Vagina (tissue), 2 donors: Measurements from ENCODE around the gene CFAP221. TPM values are rescaled to one million over a fixed set of nuclear protein-coding genes. Genes with fewer than 3 reads are reported as not detected.

Experiments
- DNase-seq, 2 donors: peaks; one replicate each; pipeline ENCODE4 v3.0.0-alpha.2; 2017; ENCODE audit errors: extremely low spot score in 2 of 2
- H3K27ac ChIP-seq: fragments of 200-600 bp; sonication (generic); one replicate; pipeline ENCODE4 v1.5.1; 2019
- H3K27me3 ChIP-seq: fragments of 200-600 bp; sonication (generic); one replicate; pipeline ENCODE4 v1.5.1; 2019
- H3K36me3 ChIP-seq, 2 donors: fragments of 200-600 bp; sonication (generic); one replicate each; pipeline ENCODE4 v1.5.1; 2017 to 2019
- H3K4me1 ChIP-seq: fragments of 200-600 bp; sonication (generic); one replicate; pipeline ENCODE4 v1.5.1; 2019
- H3K4me3 ChIP-seq, 2 donors: fragments of 200-600 bp; sonication (generic); 1 replicate in 1 of 2; 2 replicates in 1 of 2; pipeline ENCODE4 v1.5.1; 2016 to 2019
- H3K9me3 ChIP-seq: fragments of 200-600 bp; sonication (generic); one replicate; pipeline ENCODE4 v1.5.1; 2019
- CTCF ChIP-seq, 3 experiments: fragments of 450-650 bp in 2 of 3; fragments of 200-600 bp in 1 of 3; sonication (generic) in 1 of 3; IDR thresholded peaks; one replicate each; pipeline ENCODE4 v1.5.1; 2017 to 2019; ENCODE audit warnings: antibody characterized with exemption in 3 of 3, mild to moderate bottlenecking in 2 of 3, moderate library complexity in 2 of 3
- POLR2A ChIP-seq, 2 donors: fragments of 450-650 bp; IDR thresholded peaks; one replicate each; pipeline ENCODE4 v1.6.1; 2017; ENCODE audit warnings: antibody characterized with exemption in 2 of 2, mild to moderate bottlenecking in 2 of 2, moderate library complexity in 2 of 2
- POLR2AphosphoS5 ChIP-seq, 2 donors: sonication (generic); formaldehyde crosslinking; IDR thresholded peaks; one replicate each; pipeline ENCODE4 v1.9.0; 2017; ENCODE audit warnings: antibody characterized with exemption in 2 of 2, mild to moderate bottlenecking in 2 of 2, low read depth in 1 of 2; ENCODE audit not compliant: insufficient read depth in 1 of 2
- intact Hi-C: fragments of 100-400 bp; cut with DNase I; formaldehyde crosslinking; loops from one replicate; pipeline ENCODE4 v1.15.1; 2023
- total RNA-seq: library from RNA; depleted of rRNA; stranded (reverse); fragments of >200 nt; gene quantifications from one replicate; pipeline ENCODE4 v1.2.3, GENCODE V29; 2016

The CFAP221 gene
- total RNA-seq, 1 donor from 2014 or later = 3.9 TPM

DNA sequence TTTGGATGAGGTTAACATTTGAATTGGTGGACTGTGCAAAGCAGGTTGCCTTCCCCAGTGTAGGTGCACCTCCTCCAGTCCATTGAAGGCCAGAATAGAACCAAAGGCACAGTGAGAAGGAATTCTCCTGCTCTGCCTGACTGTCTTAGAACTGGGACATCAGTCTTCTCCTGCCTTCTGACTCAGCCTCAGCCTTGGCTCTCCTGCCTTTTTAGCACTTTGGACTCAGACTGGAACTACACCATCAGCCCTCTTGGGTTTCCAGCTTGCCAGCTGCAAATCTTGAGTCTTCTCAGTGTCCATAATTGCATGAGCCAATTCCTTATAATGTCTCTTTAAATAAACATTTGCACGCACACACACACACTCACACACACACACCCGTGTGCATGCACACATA lies 126.8 kb downstream of the CFAP221 start:
- DNase-seq = no peak
- no peaks in the 10 kb centered on the region for H3K36me3 ChIP-seq
- H3K27ac ChIP-seq = no peak overlapping the region
- H3K27me3 ChIP-seq = no peaks in the 10 kb centered on the region
- intact Hi-C loops = no loop called here
- H3K4me1 ChIP-seq = no peaks in the 10 kb centered on the region
- no peaks in the 10 kb centered on the region for H3K9me3 ChIP-seq
- TF ChIP-seq POLR2AphosphoS5 (IDR thresholded peaks at IDR 0.05; ENCODE audit: insufficient read depth in 1 of 2, low read depth in 1 of 2) (no peak), POLR2A (IDR thresholded peaks at IDR 0.05) (no peak), CTCF (IDR thresholded peaks at IDR 0.05) (no peak)
- H3K4me3 ChIP-seq = no peak overlapping the region

- H3K36me3 ChIP-seq = no peaks in the 10 kb centered on the region
- DNase-seq = peak in 1 of 2 donors; percentile 52
- TF ChIP-seq CTCF (IDR thresholded peaks at IDR 0.05) = no peak
- no peak for TF ChIP-seq POLR2AphosphoS5 (IDR thresholded peaks at IDR 0.05; ENCODE audit: insufficient read depth in 1 of 2, low read depth in 1 of 2)
- no peak for TF ChIP-seq POLR2A (IDR thresholded peaks at IDR 0.05)
Measured at GRCh38 chr2:119671752-119672151, 127.5 kb downstream of the CFAP221 start.

GRCh38 chr2:119672161-119672862 lies 128.1 kb downstream of the CFAP221 start:
- TF ChIP-seq CTCF (IDR thresholded peaks at IDR 0.05) = no peak
- TF ChIP-seq POLR2A (IDR thresholded peaks at IDR 0.05) = no peak
- no peak for TF ChIP-seq POLR2AphosphoS5 (IDR thresholded peaks at IDR 0.05; ENCODE audit: insufficient read depth in 1 of 2, low read depth in 1 of 2)
- H3K27ac ChIP-seq = no peak overlapping the region
- no peaks in the 10 kb centered on the region for H3K36me3 ChIP-seq
- no peaks in the 10 kb centered on the region for H3K9me3 ChIP-seq
- H3K4me1 ChIP-seq = no peaks in the 10 kb centered on the region
- H3K4me3 ChIP-seq = no peak overlapping the region
- H3K27me3 ChIP-seq = no peaks in the 10 kb centered on the region
- intact Hi-C loops = no loop called here
- DNase-seq = peak in 1 of 2 donors; percentile 52

More at GRCh38 chr2:119671752-119672151, 127.5 kb downstream of the CFAP221 start:
- H3K4me3 ChIP-seq = no peak overlapping the region
- H3K4me1 ChIP-seq = no peaks in the 10 kb centered on the region
- intact Hi-C loops = no loop called here
- no peaks in the 10 kb centered on the region for H3K9me3 ChIP-seq
- H3K27ac ChIP-seq = no peak overlapping the region
- H3K27me3 ChIP-seq = no peaks in the 10 kb centered on the region

DNA sequence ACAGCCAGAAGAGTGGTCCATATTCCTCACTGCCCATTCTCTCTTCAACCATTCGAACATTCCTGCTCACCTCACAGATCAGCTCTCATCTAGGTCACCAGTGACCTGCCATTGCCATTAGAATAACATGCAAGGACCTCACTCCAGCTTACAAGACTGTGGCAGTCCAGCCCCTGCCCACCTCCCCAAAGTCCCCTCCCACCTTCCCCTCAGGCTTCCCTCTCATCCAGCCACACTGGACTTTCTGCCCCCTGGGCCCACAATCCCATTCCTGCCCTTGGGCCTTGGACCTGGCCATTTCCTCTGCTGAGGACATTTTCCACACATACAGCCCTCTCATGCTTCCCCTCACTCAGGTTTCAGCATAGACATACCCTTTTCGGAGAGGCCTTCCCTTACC lies 129.5 kb downstream of the CFAP221 start:
- Histone ChIP-seq H3K4me1 (no peaks in the 10 kb centered on the region), H3K27me3 (no peaks in the 10 kb centered on the region), H3K9me3 (no peaks in the 10 kb centered on the region), H3K36me3 (no peaks in the 10 kb centered on the region), H3K27ac (no peak overlapping the region), H3K4me3 (no peak overlapping the region)
- DNase-seq = peak in 1 of 2 donors; percentile 60
- TF ChIP-seq POLR2A (IDR thresholded peaks at IDR 0.05) (no peak), CTCF (IDR thresholded peaks at IDR 0.05) (no peak)
- intact Hi-C loops = no loop called here

GRCh38 chr2:119674711-119675500 lies 130.7 kb downstream of the CFAP221 start:
- H3K27me3 ChIP-seq = no peaks in the 10 kb centered on the region
- TF ChIP-seq POLR2AphosphoS5 (IDR thresholded peaks at IDR 0.05; ENCODE audit: insufficient read depth in 1 of 2, low read depth in 1 of 2) = no peak
- peak; percentile 77 to 84 for DNase-seq
- H3K4me1 ChIP-seq = peaks cover 7% of the 10 kb centered on the region
- no peaks in the 10 kb centered on the region for H3K36me3 ChIP-seq
- no peak overlapping the region for H3K4me3 ChIP-seq
- H3K27ac ChIP-seq = no peak overlapping the region
- intact Hi-C loops = no loop called here
- no peaks in the 10 kb centered on the region for H3K9me3 ChIP-seq
